K562 (cell line): Measurements from ENCODE around the gene KLC1. TPM values are rescaled to one million over a fixed set of nuclear protein-coding genes. Genes with fewer than 3 reads are reported as not detected.
A peak's percentile ranks its signal among the peaks of the same experiment; 100 is the strongest.

ENCODE experiments used
- AFF4 ChIP-seq: sonication (generic); formaldehyde crosslinking; IDR thresholded peaks from 2 replicates; pipeline ENCODE4 v1.8.0; 2023; ENCODE audit warnings: mild to moderate bottlenecking, missing genetic modification reagents
- CBFB ChIP-seq: sonication (generic); formaldehyde crosslinking; IDR thresholded peaks from 2 replicates; pipeline ENCODE4 v1.4.0; 2020; ENCODE audit warnings: mild to moderate bottlenecking, missing genetic modification reagents
- CTBP1 ChIP-seq: fragments of 450-650 bp; IDR thresholded peaks from 2 replicates; pipeline ENCODE4 v1.6.1; 2016; ENCODE audit warnings: borderline replicate concordance
- ELF2 ChIP-seq: fragments of 250-450 bp; sonication (Bioruptor Pico); IDR thresholded peaks from 2 replicates; pipeline ENCODE4 v1.5.0; 2021; ENCODE audit warnings: mild to moderate bottlenecking
- ESRRA ChIP-seq: fragments of 450-650 bp; IDR thresholded peaks from 2 replicates; pipeline ENCODE4 v1.6.1; 2014; ENCODE audit warnings: low read depth, mild to moderate bottlenecking, moderate library complexity, borderline replicate concordance
- FIP1L1 ChIP-seq: fragments of 200-400 bp; formaldehyde crosslinking; IDR thresholded peaks from 2 replicates; pipeline ENCODE4 v1.6.1; 2018; ENCODE audit warnings: mild to moderate bottlenecking, low read depth, low read length; ENCODE audit not compliant: poor library complexity, severe bottlenecking
- FOXJ2 ChIP-seq: fragments of 200-800 bp; sonication (Bioruptor generic); IDR thresholded peaks from 2 replicates; pipeline ENCODE4 v1.6.1; 2016; ENCODE audit warnings: missing genetic modification characterization, missing compliant biosample characterization
- HDAC1 ChIP-seq, 2 experiments: fragments of 450-650 bp; IDR thresholded peaks; 2 replicates each; pipeline ENCODE4 v1.6.1; 2016 to 2017; ENCODE audit warnings: inconsistent platforms in 1 of 2, mild to moderate bottlenecking in 1 of 2, moderate library complexity in 1 of 2
- HDAC3 ChIP-seq: fragments of 450-650 bp; IDR thresholded peaks from 2 replicates; pipeline ENCODE4 v1.6.1; 2018; ENCODE audit warnings: borderline replicate concordance, mild to moderate bottlenecking, moderate library complexity; ENCODE audit not compliant: partially characterized antibody
- MCM7 ChIP-seq, 2 experiments: fragments of 450-650 bp; IDR thresholded peaks; 2 replicates each; pipeline ENCODE4 v1.6.1; 2016 to 2018
- MXI1 ChIP-seq: IDR thresholded peaks from 2 replicates; pipeline ENCODE4 v1.6.1; 2011; ENCODE audit warnings: low read depth, mild to moderate bottlenecking, improper control_type of control experiment, low read length
- MYC ChIP-seq, 2 experiments: fragments of 250-450 bp in 1 of 2; sonication (Bioruptor Pico) in 1 of 2; IDR thresholded peaks; 2 replicates each; pipeline versions ENCODE4 v1.5.1 to v1.6.1; 2012 to 2021; ENCODE audit warnings: low read depth in 2 of 2, borderline replicate concordance in 1 of 2, improper control_type of control experiment in 1 of 2, low read length in 1 of 2, mild to moderate bottlenecking in 1 of 2, moderate library complexity in 1 of 2
- PHF21A ChIP-seq: fragments of 450-650 bp; IDR thresholded peaks from 2 replicates; pipeline ENCODE4 v1.6.1; 2017; ENCODE audit warnings: low read depth, borderline replicate concordance
- POLR3G ChIP-seq: IDR thresholded peaks from 2 replicates; pipeline ENCODE4 v1.6.1; 2011; ENCODE audit not compliant: insufficient read length, insufficient replicate concordance; ENCODE audit errors: extremely low read depth
- PRDM10 ChIP-seq: fragments of 450-650 bp; IDR thresholded peaks from 2 replicates; pipeline ENCODE4 v1.6.1; 2018; ENCODE audit not compliant: partially characterized antibody
- PRMT5 ChIP-seq: sonication (generic); formaldehyde crosslinking; IDR thresholded peaks from 2 replicates; pipeline ENCODE4 v1.5.0; 2020; ENCODE audit warnings: missing genetic modification reagents
- TGIF2 ChIP-seq: sonication (generic); formaldehyde crosslinking; IDR thresholded peaks from 2 replicates; pipeline ENCODE4 v1.8.1; 2022; ENCODE audit warnings: mild to moderate bottlenecking, missing genetic modification reagents, moderate library complexity
- ZBTB7A ChIP-seq: IDR thresholded peaks from 2 replicates; pipeline ENCODE4 v1.6.1; 2011; ENCODE audit warnings: low read depth, mild to moderate bottlenecking, low read length, moderate library complexity, borderline replicate concordance; ENCODE audit not compliant: control insufficient read depth
- ZFX ChIP-seq: sonication (generic); formaldehyde crosslinking; IDR thresholded peaks from 2 replicates; pipeline ENCODE4 v1.8.0; 2022; ENCODE audit warnings: mild to moderate bottlenecking, missing genetic modification reagents, moderate library complexity
- ZNF589 ChIP-seq: fragments of 200-800 bp; sonication (Bioruptor generic); IDR thresholded peaks from 2 replicates; pipeline ENCODE4 v1.6.1; 2016; ENCODE audit warnings: low read depth, missing genetic modification characterization, missing compliant biosample characterization
- polyA plus RNA-seq, 8 experiments: library from polyadenylated mRNA; depleted of rRNA in 4 of 8; stranded (reverse) in 5 of 8; unstranded in 3 of 8; fragments of >200 nt; fragmentation: Nextera tagmentation in 2 of 8; fragmentation: Illumina TruSeq in 1 of 8; extraction: Ambion mirVana in 2 of 8; extraction: Trizol in 1 of 8; gene quantifications; 2 replicates each; pipeline versions ENCODE4 v1.2.1 to v1.2.3, GENCODE V29; 2011 to 2014; ENCODE audit warnings: inconsistent platforms in 1 of 8, missing spikeins in 1 of 8
- total RNA-seq, 7 experiments: library from RNA; depleted of rRNA in 6 of 7; stranded (reverse); fragments of >200 nt in 6 of 7; fragmentation: Illumina TruSeq in 2 of 7; extraction: Trizol in 2 of 7; gene quantifications; 2 replicates each; pipeline versions ENCODE4 v1.2.1 to v1.2.3, GENCODE V29; 2011 to 2021; ENCODE audit warnings: low replicate concordance in 1 of 7

Gene KLC1
- total and polyA plus RNA-seq, 9 of the 15 experiments (the other 6 are each of a cell fraction or from before 2014, with no cell fraction given) = 4.9 to 134 (median 54.8) TPM

DNA sequence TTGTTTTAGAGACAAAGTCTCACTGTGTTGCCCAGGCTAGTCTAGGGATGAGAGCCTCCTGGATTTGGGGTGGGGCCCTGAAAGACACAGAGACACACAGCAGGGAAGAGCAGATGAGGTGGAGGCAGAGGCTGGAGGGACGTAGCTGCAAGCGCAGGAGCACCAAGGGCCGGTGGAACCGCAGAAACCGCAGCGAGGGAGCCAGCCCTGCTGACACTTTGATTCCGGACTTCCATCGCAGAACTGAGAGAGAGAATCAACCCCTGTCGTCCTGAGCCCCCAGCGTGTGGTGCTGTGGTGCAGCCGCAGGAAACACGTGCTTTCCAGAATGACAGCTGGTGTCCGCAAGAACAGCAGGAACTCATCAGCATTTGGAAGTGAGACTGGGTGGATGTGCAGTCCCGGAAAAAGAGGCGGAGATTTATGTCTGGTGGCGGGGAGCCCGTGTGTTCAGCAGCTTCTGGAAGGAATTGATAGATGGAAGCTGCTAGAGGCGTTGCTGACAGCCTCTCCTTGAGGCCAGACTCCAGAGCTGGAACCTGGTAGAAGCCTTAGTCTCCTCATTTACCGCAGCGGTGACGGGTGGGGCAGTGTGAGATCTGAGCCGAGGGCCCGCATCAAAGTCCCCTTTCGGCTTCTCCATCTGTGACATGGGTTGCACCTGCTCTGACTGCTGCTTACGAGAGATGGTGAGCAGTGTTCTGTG, 21.9 kb upstream of the KLC1 start (continued):
- TF ChIP-seq ESRRA = peak; percentile 89; the same call in 1 of the 2 replicates
- no peak for TF ChIP-seq MCM7 (IDR thresholded peaks at IDR 0.05)
- TF ChIP-seq FIP1L1 = no peak
- peak; percentile 62; the same call in 1 of the 2 replicates for TF ChIP-seq CBFB (CRISPR knock-in tag)
- TF ChIP-seq ZFX (CRISPR knock-in tag) = no peak
- peak; percentile 22; the same call in 1 of the 2 replicates for TF ChIP-seq CTBP1
- no peak for TF ChIP-seq ZNF589 (CRISPR knock-in tag)
- no peak for TF ChIP-seq PRDM10
- no peak for TF ChIP-seq ELF2
- TF ChIP-seq MXI1 = peak; percentile 59; the same call in 1 of the 2 replicates
- no peak for TF ChIP-seq ZBTB7A
- no peak for TF ChIP-seq PHF21A
- TF ChIP-seq FOXJ2 (tag) = no peak
- no peak for TF ChIP-seq POLR3G
- TF ChIP-seq HDAC1 (IDR thresholded peaks at IDR 0.05) = peak in 1 of 2 experiments; percentile 79; a peak in 2 of 4 replicates
- TF ChIP-seq AFF4 (CRISPR knock-in tag) = no peak
- TF ChIP-seq MYC (IDR thresholded peaks at IDR 0.05; ENCODE audit: low read depth, low read length) = peak; percentile 78
- no peak for TF ChIP-seq MYC (CRISPR knock-in tag; IDR thresholded peaks at IDR 0.05; ENCODE audit: borderline replicate concordance, low read depth)
- TF ChIP-seq HDAC3 = no peak
- TF ChIP-seq TGIF2 = no peak
- TF ChIP-seq PRMT5 (CRISPR knock-in tag) = no peak
